ENCODE results near the gene NOL4L.

DNA sequence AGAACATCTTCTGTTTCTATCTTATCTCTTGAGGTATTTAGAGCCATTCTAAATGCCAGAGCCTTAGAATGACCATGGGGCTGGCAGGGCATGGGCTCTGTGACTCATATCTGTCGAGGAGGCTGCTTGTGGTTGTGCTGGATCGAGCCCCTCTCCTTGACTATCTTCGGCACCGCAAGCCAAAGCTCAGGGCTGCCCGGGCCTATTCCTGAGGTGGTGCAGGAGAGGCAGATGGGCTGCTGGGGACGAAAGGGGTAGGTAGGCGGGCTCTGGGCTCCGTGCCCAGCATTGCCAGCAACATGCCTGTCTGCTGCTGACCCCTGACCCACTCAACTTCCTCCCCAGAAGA, 89.9 kb downstream of the NOL4L start:
- TF ChIP-seq, protein P1, sequence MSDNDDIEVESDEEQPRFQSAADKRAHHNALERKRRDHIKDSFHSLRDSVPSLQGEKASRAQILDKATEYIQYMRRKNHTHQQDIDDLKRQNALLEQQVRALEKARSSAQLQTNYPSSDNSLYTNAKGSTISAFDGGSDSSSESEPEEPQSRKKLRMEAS (IDR thresholded peaks at IDR 0.05; ENCODE audit: low read depth, low read length), result no peak
- TF ChIP-seq, protein P2, sequence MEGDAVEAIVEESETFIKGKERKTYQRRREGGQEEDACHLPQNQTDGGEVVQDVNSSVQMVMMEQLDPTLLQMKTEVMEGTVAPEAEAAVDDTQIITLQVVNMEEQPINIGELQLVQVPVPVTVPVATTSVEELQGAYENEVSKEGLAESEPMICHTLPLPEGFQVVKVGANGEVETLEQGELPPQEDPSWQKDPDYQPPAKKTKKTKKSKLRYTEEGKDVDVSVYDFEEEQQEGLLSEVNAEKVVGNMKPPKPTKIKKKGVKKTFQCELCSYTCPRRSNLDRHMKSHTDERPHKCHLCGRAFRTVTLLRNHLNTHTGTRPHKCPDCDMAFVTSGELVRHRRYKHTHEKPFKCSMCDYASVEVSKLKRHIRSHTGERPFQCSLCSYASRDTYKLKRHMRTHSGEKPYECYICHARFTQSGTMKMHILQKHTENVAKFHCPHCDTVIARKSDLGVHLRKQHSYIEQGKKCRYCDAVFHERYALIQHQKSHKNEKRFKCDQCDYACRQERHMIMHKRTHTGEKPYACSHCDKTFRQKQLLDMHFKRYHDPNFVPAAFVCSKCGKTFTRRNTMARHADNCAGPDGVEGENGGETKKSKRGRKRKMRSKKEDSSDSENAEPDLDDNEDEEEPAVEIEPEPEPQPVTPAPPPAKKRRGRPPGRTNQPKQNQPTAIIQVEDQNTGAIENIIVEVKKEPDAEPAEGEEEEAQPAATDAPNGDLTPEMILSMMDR (IDR thresholded peaks at IDR 0.05; ENCODE audit: low read depth, low read length), result no peak

Data from NB4 (cell line).